Measurements from ENCODE around the gene GRAMD1A. TPM values are rescaled to one million over a fixed set of nuclear protein-coding genes. Genes with fewer than 3 reads are reported as not detected.

GRAMD1A gene
- total and polyA plus RNA-seq, 9 of the 15 experiments (the other 6 are each of a cell fraction or from before 2014, with no cell fraction given): 1.4 to 63.8 (median 38.5) TPM

DNA sequence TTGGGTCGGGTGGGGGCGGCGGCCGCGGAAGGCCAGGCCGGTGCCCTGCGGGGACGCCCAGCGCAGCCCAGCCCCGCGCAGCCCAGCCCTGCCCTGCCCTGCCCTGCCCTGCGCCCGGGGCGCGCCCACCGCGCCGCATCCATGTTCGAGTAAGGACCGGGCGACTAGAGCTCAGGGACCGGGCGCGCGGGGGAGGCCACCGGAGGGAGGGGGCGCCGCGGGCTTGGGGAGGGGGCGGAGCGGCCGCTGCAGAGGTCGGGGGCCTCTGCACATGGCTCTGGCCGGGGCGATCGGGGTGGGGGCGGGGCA, 169 bp downstream of the GRAMD1A start:
- peak overlapping the region; percentile 80 for H3K27ac ChIP-seq (ENCODE audit: extremely low read depth, low read depth, low read length)
- no peak overlapping the region for H2AFZ ChIP-seq (ENCODE audit: low read depth, low read length)
- peaks cover 27 to 55% of the 10 kb centered on the region in 2 experiments for H3K4me1 ChIP-seq (replicated peaks in 1 of 2; ENCODE audit: control insufficient read depth in 2 of 2, insufficient read depth in 2 of 2, low read length in 2 of 2)
- peak overlapping the region; percentile 93; the same call in 1 of the 2 replicates for H3K4me2 ChIP-seq (ENCODE audit: insufficient read depth, low read length)
- peaks cover 6% of the 10 kb centered on the region for H4K20me1 ChIP-seq (replicated peaks; ENCODE audit: control insufficient read depth, insufficient read depth, low read length)
- H3K9me1 ChIP-seq (ENCODE audit: control insufficient read depth, insufficient read depth, low read length): no peaks in the 10 kb centered on the region
- in situ Hi-C loops (cut with MboI) (no loop called here), intact Hi-C loops (cut with micrococcal nuclease) (no loop called here)
- no peaks in the 10 kb centered on the region for H3K9me3 ChIP-seq (replicated peaks; ENCODE audit: control insufficient read depth, insufficient read depth, low read depth, low read length)
- peak overlapping the region; percentile 77 for H3K4me3 ChIP-seq
- FAIRE-seq (no peak), DNase-seq (ENCODE audit: extremely low read depth in 1 of 4, low spot score in 3 of 4) (no peak), ATAC-seq (no peak)
- POLR2A ChIA-PET: interaction anchor here (0.6 to 2.2 kb wide), 4 partner anchors 10 to 359 kb away, joined by 3 to 9 read pairs (median 4); no protein-coding TSS in a partner anchor
- peaks cover 54% of the 10 kb centered on the region for H3K79me2 ChIP-seq (ENCODE audit: control insufficient read depth, insufficient read depth, low read length)
- 0% methylated on average over 1 of the region's 37 CpGs for WGBS (ENCODE audit: insufficient coverage, low coverage, missing lambda C conversion rate)
- H3K9ac ChIP-seq (ENCODE audit: insufficient read depth in 1 of 2, low read depth in 2 of 2, low read length in 2 of 2): peak overlapping the region; percentile 70 to 95; a peak in 3 of 4 replicates
- H3K36me3 ChIP-seq (ENCODE audit: control insufficient read depth, insufficient read depth, low read length): peaks cover 31% of the 10 kb centered on the region; the same call in 2 of the 3 replicates
- no TSS peak for BruUV-seq (replicated peaks)
- H3K27me3 ChIP-seq (ENCODE audit: control insufficient read depth in 2 of 2, insufficient read depth in 2 of 2, low read length in 2 of 2): no peaks in the 10 kb centered on the region
- CTCF ChIA-PET (ENCODE audit: low intra/inter-chr PET ratio): no interaction called here
- TF ChIP-seq MAFG (tag; conservative IDR thresholded peaks at IDR 0.05) (no peak), GABPB1 (CRISPR knock-in tag; IDR thresholded peaks at IDR 0.05) (no peak), PML (IDR thresholded peaks at IDR 0.05; ENCODE audit: low read length) (peak; percentile 6; the same call in 1 of the 2 replicates), SIX5 (IDR thresholded peaks at IDR 0.05; ENCODE audit: borderline replicate concordance in 1 of 2, insufficient read depth in 1 of 2, low read depth in 1 of 2, low read length in 2 of 2) (no peak), POLR2A (conservative IDR thresholded peaks at IDR 0.05) (no peak), STAT5A (IDR thresholded peaks at IDR 0.05; ENCODE audit: borderline replicate concordance, low read length) (no peak), MEF2A (IDR thresholded peaks at IDR 0.05; ENCODE audit: control insufficient read depth, low read depth, low read length) (no peak), SRF (CRISPR knock-in tag; IDR thresholded peaks at IDR 0.05) (no peak), TAF9B (IDR thresholded peaks at IDR 0.05; ENCODE audit: partially characterized antibody) (no peak), MEF2D (tag; conservative IDR thresholded peaks at IDR 0.05; ENCODE audit: low read depth) (no peak), FOXJ2 (tag; IDR thresholded peaks at IDR 0.05) (no peak), EZH2 (IDR thresholded peaks at IDR 0.05; ENCODE audit: borderline replicate concordance, low read depth, low read length) (no peak), ZNF764 (CRISPR knock-in tag; IDR thresholded peaks at IDR 0.05; ENCODE audit: low read depth) (no peak), FOXJ3 (CRISPR knock-in tag; IDR thresholded peaks at IDR 0.05) (no peak), RAD51 (IDR thresholded peaks at IDR 0.05; ENCODE audit: borderline replicate concordance, low read depth) (no peak), MAFK (IDR thresholded peaks at IDR 0.05; ENCODE audit: low read length) (no peak), RFX7 (CRISPR knock-in tag; IDR thresholded peaks at IDR 0.05) (no peak), CREM (IDR thresholded peaks at IDR 0.05; ENCODE audit: low read depth) (no peak)
- TF ChIP-seq, protein P1, sequence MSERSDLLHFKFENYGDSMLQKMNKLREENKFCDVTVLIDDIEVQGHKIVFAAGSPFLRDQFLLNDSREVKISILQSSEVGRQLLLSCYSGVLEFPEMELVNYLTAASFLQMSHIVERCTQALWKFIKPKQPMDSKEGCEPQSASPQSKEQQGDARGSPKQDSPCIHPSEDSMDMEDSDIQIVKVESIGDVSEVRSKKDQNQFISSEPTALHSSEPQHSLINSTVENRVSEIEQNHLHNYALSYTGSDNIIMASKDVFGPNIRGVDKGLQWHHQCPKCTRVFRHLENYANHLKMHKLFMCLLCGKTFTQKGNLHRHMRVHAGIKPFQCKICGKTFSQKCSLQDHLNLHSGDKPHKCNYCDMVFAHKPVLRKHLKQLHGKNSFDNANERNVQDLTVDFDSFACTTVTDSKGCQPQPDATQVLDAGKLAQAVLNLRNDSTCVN (CRISPR knock-in tag; IDR thresholded peaks at IDR 0.05): no peak
- TF ChIP-seq, protein P2, sequence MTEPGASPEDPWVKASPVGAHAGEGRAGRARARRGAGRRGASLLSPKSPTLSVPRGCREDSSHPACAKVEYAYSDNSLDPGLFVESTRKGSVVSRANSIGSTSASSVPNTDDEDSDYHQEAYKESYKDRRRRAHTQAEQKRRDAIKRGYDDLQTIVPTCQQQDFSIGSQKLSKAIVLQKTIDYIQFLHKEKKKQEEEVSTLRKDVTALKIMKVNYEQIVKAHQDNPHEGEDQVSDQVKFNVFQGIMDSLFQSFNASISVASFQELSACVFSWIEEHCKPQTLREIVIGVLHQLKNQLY (CRISPR knock-in tag; conservative IDR thresholded peaks at IDR 0.05): no peak
- TF ChIP-seq, protein P3, sequence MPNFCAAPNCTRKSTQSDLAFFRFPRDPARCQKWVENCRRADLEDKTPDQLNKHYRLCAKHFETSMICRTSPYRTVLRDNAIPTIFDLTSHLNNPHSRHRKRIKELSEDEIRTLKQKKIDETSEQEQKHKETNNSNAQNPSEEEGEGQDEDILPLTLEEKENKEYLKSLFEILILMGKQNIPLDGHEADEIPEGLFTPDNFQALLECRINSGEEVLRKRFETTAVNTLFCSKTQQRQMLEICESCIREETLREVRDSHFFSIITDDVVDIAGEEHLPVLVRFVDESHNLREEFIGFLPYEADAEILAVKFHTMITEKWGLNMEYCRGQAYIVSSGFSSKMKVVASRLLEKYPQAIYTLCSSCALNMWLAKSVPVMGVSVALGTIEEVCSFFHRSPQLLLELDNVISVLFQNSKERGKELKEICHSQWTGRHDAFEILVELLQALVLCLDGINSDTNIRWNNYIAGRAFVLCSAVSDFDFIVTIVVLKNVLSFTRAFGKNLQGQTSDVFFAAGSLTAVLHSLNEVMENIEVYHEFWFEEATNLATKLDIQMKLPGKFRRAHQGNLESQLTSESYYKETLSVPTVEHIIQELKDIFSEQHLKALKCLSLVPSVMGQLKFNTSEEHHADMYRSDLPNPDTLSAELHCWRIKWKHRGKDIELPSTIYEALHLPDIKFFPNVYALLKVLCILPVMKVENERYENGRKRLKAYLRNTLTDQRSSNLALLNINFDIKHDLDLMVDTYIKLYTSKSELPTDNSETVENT (CRISPR knock-in tag; IDR thresholded peaks at IDR 0.05): 0 out of 2 replicates have a peak, but pooled peaks have one; percentile 20
